Lower leg skin (tissue), 3 donors: ENCODE measurements around the gene RAB10.

Source experiments
- CTCF ChIP-seq, 3 donors: fragments of 450-650 bp; IDR thresholded peaks; one replicate each; pipeline ENCODE4 v1.5.1; 2016; ENCODE audit warnings: antibody characterized with exemption in 3 of 3, mild to moderate bottlenecking in 3 of 3, moderate library complexity in 2 of 3
- POLR2A ChIP-seq, 2 donors: fragments of 450-650 bp; IDR thresholded peaks; one replicate each; pipeline ENCODE4 v1.6.1; 2016 to 2017; ENCODE audit warnings: antibody characterized with exemption in 2 of 2, mild to moderate bottlenecking in 1 of 2, moderate library complexity in 1 of 2

- no peak for TF ChIP-seq CTCF (IDR thresholded peaks at IDR 0.05)
- TF ChIP-seq POLR2A (IDR thresholded peaks at IDR 0.05): no peak
Measured at GRCh38 chr2:26089337-26089736, 55.5 kb downstream of the RAB10 start.
